GM12892 (cell line): Measurements from ENCODE around the gene FILIP1.

ENCODE experiments used
- POLR2A ChIP-seq: IDR thresholded peaks from 2 replicates; pipeline ENCODE4 v1.6.1; 2011; ENCODE audit warnings: low read depth, low read length, control low read depth
- POLR2AphosphoS5 ChIP-seq: IDR thresholded peaks from 2 replicates; pipeline ENCODE4 v1.6.1; 2011; ENCODE audit warnings: low read depth, low read length, control low read depth
- TAF1 ChIP-seq: IDR thresholded peaks from 2 replicates; pipeline ENCODE4 v1.6.1; 2011; ENCODE audit warnings: low read depth, mild to moderate bottlenecking, control low read depth, low read length, borderline replicate concordance

GRCh38 chr6:75279418-75279817 lies 214.2 kb downstream of the FILIP1 start:
- TF ChIP-seq POLR2AphosphoS5 = no peak
- TF ChIP-seq POLR2A = no peak
- no peak for TF ChIP-seq TAF1
